GM18511 (cell line): ENCODE results near the gene EEF1AKMT2.
"Not testable (repeated sequence)": the region's sequence is repeated elsewhere in the genome, so short reads cannot be mapped to it uniquely, and the experiment has no call there.

ENCODE experiments used
- ATAC-seq: cut with Tn5 transposase; IDR thresholded peaks from one replicate; pipeline ENCODE4 v1.9.1; 2021; ENCODE audit warnings: mild to moderate bottlenecking, moderate library complexity; ENCODE audit not compliant: unreplicated experiment

EEF1AKMT2 gene

DNA sequence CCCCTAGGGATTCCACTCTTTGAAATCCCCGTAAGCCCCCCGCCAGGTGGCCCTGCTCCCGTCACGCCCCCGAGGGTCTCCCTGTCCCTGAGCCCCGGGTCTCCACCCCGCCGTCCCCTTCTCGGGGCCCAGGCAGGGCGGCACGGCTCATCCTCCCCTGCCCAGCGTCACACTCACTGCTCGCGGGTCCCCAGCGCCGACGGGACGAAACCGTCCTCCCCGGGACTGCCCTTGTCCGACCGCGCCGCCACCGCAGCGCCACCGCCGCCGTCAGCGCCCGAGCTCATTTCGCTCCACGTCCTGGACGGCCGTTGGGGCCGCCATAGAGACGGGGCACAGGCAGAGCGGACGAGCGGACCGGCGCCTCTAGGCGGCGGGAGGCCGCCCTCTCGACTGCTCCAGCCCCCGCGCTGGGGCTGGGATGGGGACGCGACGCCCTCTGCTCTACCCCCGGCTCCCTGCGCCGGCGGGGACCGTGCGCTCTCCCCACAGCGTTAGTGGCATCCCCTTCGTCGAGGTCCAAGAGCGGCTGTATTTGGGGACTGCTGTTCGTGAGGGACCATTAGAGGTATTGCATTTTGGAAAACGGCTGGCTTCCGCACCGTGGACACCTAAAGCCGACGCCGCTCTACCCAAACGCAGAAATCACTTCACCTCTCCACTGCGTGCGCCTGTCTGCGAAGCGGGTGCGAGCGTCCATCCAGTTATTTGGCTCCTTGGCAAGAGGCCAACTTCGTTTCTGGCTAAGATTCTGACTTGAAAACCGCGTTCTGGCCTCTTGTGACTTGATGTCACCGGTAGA lies at the start of gene EEF1AKMT2:
EEF1AKMT2 (minus strand) TSS at position 341 of the 802 bp plus-strand sequence; CDS start at position 287, 54 bp downstream.
- ATAC-seq, result peak; percentile 89

DNA sequence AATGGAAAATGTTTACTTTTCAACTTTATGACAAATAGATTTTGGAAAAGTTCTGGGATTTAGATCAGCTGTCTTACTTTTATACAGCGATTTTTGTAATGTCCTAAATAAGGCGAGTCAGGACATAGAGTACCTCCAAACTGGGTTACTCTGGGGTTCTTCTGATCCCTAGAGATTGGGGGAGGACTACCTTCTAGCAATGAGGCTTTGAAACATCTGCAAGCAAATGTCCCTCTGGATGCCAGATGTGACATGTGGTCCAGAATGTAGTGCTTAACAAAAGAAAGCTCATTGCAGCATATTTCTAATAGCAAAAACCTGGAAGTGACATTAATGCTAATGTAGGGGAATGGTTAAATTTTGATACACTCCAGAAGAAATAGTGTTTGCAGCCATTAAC lies 46.0 kb upstream of the EEF1AKMT2 start:
- no peak for ATAC-seq

DNA sequence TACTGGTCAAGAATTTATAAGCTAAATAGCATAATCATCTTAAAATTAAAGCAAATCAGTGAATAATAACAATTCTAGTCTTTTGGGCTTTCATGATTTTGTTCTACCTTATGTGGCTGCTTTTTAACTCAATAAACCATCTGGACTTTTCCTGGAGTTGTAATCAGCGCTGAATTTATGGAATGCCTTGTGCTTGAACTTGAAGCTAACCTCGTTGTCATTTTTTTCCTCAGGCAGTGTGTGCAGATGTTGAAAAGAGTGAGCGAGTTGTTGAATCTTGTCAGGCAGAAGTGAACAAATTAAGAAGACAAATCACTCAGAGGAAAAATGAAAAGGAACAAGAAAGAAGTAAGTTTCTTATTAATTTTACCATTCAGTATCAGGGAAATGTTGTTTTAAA lies 39.4 kb upstream of the EEF1AKMT2 start:
- no peak for ATAC-seq

DNA sequence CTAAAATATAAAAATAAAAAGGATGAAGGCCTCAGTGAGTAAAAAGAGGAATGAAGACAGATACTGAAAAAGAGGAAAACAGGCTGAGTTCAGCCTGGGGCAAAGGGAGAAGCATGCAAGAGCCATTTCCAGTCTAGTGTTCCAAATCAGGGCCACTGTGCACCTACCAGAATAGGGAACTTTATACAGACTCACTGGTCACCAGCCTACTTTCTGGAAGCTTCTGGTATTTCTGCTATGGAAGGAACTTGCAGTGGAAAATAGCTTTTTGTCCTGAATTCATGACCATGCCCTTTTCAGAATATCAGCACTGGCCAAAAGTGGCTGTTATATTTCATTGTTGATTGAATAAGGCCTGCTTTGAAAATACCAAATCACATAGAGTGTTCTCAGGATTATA lies 38.8 kb upstream of the EEF1AKMT2 start:
- ATAC-seq, result no peak

DNA sequence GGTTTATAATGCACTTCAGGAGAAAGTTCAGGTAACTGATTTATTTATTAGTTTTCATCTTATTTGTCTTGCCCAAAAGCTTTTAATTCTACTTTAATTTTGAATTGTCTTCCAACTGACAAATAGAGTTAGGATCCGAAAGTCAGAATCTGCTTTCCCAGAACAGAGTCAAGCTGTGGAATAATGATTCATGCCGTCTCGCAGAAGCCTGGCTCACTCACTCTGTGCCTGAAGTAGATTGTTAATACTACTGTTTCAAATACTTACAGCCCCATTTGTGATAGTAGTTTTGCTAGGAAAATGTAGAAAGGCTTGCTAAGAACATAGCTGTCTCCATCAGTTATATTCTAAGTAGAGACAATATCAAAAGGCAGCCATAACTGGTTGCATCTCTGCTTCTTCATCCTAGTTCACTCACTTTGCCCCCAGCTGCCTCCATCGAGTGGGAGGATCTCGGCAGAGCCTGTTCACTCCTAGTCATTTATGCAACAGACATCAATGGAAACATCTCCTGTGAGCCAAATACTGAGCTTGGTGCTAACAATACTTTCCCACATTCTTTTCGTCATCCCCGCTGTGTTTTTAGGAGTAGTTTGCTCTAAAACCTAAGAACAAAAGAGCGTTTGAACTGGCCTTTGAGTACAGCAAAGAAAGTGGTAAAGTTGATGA lies 37.9 kb upstream of the EEF1AKMT2 start:
- no peak for ATAC-seq

DNA sequence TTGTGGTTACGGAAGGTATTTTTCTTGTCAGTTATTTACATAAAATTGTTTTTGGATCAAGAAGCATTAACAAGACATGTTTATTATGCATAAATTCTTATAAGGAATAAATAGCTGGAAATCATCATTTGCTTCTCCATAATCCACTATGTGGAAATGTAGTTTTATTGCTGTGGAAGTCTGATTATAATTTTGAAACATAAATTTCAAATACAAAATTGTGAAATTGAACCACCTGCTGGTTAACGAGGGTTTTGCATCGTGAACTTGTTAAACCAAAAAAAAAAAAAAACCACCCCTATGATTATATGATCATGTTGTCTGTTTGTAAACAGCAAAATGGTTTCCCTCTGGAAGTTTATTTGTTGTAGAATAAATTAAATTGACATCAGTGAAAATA lies 35.8 kb upstream of the EEF1AKMT2 start:
- no peak for ATAC-seq

DNA sequence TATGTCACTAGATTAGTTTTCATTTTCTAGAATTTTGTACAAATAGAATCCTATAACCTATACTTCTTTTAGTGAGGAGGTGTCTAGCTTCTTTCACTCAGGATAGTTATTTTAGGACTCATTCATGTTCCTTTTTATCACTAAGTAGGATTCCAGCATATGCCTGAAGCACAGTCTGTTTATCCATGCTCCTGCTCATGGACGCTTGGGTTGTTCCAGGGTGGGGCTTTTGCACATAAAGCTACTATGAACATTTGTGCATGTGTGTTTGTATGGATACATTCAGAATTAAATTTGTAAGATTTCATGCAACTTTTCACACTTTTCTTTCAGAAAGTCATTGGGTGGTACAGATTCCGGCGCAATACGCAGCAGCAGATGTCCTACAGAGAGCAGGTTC lies 34.6 kb upstream of the EEF1AKMT2 start:
- no peak for ATAC-seq

DNA sequence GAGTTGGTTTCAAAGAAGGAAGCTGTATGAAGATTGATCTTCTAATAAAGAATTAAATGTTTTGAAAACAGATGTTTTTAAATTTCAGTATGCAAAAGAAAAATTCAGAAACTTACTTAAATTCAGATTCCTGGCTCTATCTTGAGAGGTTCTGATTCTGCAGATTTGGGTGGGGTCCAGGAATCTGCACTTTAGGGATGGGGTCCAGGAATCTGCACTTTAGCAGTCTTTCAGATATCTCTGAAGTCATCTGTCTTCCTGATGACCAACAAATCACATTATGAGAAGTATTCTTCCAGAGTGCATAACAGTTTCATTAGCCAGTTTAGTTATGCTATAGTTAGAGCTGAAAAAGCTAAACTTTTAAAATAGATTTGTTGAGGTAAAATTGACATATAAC lies 34.0 kb upstream of the EEF1AKMT2 start:
- ATAC-seq, result no peak

DNA sequence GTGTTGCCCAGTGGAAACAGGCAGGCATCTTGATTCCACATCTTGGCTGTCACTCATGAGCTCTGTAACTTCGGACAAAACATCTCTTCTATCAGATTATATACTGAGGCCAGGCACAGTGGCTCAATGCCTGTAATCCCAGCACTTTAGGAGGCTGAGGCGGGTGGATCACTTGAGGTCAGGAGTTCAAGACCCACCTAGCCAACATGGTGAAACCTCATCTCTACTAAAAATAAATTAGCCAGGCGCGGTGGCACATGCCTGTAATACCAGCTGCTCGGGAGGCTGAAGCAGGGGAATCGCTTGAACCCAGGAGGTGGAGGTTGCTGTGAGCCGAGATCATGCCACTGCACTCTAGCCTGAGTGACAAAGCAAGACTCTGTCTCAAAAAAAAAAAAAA lies 33.2 kb upstream of the EEF1AKMT2 start:
- not testable (repeated sequence) for ATAC-seq

DNA sequence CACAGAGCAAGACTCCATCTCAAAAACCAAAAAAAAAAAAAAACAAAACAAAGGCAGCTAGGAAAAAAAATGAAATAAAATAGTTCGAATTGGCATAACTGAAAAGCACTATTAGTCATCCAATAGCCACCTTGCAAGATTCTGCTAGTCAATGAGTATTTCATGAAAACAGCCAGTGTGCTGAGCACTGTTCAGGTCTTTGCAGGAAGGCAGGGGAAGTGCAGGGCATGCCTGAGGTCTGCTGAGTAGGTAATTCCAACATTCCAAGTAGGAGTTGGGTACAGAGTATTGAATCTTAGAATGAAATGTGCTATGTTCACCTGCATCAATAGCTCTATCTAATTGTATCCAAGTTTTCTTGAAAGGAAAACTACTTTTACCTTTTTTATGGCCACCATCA lies 32.8 kb upstream of the EEF1AKMT2 start:
- no peak for ATAC-seq

DNA sequence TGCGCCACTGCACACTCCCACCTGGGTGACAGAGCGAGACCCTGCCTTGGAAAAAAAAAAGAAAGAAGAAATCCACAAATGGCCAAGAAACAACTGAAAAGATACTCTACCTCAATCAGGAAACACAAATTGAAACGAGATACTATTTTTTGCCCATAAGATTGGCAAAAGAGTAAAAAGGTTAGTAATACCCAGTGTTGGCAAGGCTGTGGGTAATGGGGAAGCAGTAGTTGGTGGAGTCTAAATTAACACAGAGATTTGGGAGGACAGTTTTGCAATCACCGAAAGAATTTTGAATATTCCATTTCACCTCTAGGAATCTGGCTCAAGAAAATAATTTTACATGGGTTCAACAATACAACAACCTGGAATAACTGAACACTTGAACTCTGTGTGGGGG lies 29.8 kb upstream of the EEF1AKMT2 start:
- ATAC-seq, result no peak

DNA sequence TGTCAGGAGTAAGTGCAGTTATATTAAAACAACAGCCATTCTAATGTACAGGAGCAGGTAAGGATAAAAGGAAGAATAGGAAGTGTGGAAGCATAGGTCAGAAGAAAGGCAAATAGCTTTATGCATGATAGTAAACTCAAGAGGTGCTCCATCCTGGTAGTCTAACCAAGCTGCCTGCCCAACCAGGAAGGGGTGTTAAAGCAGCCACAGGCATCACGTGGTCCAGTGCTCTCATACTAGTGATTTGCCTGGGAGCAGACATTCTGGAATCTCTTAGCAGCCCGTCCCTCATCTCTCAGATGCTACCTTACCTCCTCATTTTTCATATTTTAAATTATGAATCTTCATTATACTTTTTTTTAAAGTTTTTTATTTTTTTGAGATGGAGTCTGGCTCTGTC lies 28.4 kb upstream of the EEF1AKMT2 start:
- ATAC-seq, result no peak

DNA sequence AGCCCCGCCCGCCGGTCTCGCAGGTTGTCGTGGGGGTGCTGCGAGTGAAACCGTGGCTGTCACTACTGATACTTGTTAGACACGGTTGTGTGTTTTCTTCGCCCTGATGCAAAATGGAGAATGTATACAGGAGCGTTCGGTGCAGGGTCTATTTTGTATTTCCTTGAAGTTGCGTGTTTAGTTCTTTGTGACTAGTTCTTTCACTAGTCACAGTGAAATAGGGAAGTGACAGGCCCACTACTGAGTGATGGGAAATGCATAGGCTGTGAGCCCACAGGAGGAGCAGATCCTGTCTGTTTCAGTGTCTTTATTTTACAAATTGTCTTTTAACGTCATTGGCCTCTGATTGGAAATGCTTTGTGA lies 10.6 kb upstream of the EEF1AKMT2 start:
- peak; percentile 52 for ATAC-seq

DNA sequence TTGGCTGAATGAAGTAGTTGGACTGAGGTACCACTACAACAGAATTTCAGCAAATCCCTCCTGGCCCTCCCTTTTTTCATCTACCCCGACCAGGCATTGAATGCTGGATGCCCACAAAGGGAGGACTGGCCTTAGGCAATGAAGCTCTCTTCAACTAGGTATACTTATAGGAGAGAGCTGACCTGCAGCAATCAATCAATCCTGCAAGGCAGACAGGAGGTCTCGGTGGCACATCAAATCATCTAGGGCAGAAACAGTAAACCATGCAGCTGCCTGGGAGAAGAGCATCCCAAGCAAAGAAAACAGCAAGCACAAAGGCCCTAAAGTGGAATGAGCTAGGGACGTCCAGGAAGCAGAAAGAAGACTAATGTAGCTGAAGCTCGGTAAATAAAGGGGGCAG lies 7.5 kb upstream of the EEF1AKMT2 start:
- no peak for ATAC-seq

DNA sequence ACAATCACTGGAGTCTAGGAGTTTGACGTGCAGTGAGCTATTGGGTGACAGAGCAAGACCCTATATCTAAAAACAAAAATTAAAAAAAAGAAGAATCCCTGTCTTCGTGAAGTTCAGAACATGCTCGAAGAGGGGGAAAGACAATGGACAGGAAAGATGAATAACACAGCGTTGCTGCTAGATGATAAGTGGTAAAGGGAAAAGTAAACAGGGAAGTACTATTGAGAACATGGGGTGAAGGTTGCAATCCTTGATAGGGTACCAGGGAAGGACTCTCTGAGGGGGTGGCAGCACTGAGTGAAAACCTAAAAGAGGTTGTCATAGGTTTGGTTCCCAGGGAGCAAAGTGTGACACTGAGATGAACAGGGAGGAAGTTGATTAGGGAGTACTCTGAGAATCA lies 7.1 kb upstream of the EEF1AKMT2 start:
- ATAC-seq, result no peak

DNA sequence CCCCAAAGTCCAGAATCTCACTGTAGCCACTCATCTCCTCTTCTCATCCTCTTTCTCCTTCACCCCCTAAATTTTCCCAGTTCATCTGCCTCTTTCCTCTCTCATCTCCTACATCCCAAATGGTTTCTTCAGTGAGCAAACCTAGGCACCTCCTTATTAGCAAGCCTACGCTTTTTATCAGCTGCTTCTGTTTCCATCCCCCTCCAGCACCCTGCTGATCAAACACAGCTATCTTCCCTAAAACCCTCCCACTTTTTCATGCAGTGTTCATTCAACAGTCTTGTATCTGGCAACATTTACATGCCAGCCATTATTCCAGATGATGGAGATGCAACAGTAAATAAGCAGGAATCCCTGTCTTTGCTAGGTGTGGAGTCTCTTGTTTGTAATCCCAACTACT lies 6.7 kb upstream of the EEF1AKMT2 start:
- no peak for ATAC-seq

DNA sequence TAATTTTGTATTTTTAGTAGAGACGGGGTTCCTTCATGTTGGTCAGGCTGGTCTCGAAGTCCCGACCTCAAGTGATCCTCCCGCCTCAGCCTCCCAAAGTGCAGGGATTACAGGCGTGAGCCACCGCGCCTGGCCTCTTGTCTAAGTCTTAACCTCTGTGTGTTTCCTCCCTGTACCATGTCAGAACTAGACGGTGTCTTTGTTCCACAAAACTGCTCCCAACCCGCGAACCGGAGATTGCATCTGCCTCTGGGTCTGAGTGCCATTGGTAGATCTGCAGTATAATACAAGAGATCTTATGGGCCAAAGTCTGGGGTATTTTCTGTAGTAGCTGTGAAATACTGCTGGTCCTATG lies 1.3 kb upstream of the EEF1AKMT2 start:
- no peak for ATAC-seq

DNA sequence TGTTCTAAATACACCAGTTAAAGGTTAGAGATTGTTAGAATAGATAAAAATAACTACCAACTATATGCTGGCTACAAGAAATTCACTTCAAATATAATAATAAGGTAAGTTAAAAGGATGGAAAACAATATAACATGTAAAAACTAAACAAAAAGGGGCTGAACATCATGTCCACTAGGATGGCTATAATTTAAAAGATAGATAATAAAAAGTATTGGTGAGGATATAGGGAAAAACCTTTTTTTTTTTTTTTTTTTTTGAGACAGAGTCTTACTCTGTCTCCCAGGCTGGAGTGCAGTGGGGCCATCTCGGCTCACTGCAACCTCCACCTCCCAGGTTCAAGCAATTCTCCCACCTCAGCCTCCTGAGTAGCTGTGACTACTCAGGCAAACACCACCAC lies 8.8 kb downstream of the EEF1AKMT2 start:
- not testable (repeated sequence) for ATAC-seq

DNA sequence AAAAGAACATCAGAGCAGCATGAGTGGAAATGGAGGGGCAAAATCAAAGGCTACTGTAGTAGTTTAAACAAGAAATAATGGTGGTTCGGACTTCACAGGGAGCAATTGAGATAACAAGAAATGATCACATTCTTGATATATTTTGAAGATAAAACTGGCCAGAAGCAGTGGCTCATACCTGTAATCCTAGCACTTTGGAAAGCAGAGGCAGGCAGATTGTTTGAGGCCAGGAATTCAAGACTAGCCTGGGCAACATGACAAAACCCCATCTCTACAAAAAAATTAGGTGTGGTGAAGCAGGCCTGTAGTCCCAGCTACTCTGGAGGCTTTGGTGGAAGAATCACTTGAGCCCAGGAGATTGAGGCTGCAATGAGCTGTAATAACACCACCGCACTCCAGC lies 22.9 kb downstream of the EEF1AKMT2 start:
- no peak for ATAC-seq

DNA sequence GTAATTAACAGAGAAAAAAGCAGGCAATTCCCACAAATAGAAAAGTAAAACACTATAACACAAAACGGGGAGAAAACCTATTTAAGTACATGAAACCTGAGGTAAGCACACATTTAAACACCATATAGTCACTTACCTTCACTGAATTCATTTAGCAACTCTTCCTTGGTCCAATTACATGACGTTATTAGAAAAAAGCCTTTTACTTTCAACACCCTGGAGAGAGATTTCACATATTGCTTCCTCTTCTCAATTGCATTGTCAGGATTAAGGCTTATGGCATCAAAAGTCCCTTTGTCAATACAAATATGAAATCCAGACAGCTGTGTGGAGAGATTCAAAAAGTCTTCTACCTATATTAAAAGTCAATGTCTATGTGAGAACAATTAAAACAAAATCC lies 26.4 kb downstream of the EEF1AKMT2 start:
- ATAC-seq, result no peak

DNA sequence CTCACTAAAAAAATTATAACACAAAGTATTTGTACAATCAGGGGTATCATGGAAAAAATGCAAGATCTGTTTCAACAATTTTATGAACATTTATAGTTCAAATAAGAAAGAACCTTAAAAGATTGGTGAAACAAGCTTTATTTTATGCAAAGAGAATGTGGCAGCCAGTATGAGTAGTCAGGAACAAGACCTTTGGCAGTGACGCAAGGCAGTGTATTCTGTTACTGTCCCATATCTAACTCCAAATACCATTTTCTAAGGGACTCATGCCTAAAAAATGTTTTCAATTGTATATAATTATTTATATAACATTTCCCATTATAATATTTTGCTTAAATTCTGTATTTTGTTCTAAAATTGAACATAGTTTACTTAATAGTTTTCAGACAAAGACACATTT lies 28.4 kb downstream of the EEF1AKMT2 start:
- no peak for ATAC-seq

DNA sequence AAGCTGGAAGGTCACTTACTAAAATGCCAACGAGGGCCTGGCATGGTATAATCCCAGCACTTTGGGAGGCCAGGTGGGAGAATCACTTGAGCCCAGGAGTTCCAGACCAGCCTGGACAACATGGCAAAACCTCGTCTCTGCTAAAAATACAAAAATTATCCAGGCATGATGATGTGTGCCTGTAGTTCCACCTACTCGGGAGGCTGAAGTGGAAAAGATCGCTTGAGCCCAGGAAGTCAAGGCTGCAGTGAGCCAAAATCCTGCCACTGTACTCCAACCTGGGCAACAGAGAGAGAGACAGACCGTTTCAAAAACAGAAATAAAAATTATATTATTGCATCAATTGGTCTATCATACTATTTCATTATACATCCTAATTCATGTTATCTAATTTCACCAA lies 29.4 kb downstream of the EEF1AKMT2 start:
- ATAC-seq, result no peak
